Measurements from ENCODE around the gene USP54.

DNA sequence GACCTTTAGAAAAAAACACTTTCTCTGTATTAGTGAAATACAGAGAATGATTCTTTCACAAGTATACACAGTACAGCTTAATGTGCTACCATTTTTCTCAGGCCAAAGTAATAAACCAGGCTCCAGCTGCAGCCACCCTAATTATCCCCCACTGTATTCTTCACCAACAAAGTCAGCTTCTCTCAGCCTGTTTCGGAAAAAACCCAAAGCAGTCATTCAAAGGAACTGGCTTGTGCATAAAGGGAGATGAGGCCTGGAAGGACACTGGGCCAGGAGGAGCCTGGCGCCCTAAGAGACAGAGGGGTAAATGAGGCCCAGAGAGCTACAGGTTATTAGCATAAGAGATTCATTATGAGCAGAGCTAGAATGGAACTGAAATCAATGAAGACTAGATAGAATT, 9.2 kb downstream of the USP54 start:
- TF ChIP-seq CTCF (IDR thresholded peaks at IDR 0.05; ENCODE audit: low read depth, low read length, poor library complexity, severe bottlenecking) (no peak), EZH2phosphoT487 (IDR thresholded peaks at IDR 0.05; ENCODE audit: borderline replicate concordance, low read length) (no peak)

Measured in DOHH2 (cell line).